ENCODE measurements around the gene CDS1.

The CDS1 gene

GRCh38 chr4:84631573-84631972 lies 48.6 kb downstream of the CDS1 start:
- H3K4me3 ChIP-seq (ENCODE audit: low read depth, low read length) = no peak overlapping the region
- TF ChIP-seq, protein P1, sequence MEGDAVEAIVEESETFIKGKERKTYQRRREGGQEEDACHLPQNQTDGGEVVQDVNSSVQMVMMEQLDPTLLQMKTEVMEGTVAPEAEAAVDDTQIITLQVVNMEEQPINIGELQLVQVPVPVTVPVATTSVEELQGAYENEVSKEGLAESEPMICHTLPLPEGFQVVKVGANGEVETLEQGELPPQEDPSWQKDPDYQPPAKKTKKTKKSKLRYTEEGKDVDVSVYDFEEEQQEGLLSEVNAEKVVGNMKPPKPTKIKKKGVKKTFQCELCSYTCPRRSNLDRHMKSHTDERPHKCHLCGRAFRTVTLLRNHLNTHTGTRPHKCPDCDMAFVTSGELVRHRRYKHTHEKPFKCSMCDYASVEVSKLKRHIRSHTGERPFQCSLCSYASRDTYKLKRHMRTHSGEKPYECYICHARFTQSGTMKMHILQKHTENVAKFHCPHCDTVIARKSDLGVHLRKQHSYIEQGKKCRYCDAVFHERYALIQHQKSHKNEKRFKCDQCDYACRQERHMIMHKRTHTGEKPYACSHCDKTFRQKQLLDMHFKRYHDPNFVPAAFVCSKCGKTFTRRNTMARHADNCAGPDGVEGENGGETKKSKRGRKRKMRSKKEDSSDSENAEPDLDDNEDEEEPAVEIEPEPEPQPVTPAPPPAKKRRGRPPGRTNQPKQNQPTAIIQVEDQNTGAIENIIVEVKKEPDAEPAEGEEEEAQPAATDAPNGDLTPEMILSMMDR (IDR thresholded peaks at IDR 0.05; ENCODE audit: insufficient read depth, low read depth, low read length, missing control alignments) = no peak
- DNase-seq (ENCODE audit: low read depth) = no peak

DNA sequence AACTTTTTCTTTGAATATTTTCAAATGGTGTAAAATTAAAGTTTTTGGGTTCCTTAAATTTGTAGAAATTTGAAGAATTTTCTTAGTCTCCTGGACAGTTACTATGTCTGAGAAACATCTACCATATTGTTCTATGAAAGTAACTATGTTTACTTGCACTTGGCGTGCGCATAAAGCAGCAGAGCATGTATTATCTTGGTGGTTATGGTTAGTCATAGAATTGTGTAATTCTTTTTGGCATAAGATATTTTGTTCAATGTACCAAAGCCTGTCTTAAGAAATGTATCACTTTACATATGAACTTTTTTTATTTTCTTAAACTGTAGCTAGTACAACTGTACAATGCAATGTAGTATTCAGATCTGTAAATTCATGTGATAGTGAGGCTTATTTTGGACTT lies 49.2 kb downstream of the CDS1 start:
- no peak overlapping the region for H3K4me3 ChIP-seq (ENCODE audit: low read depth, low read length)
- TF ChIP-seq, protein P1 (IDR thresholded peaks at IDR 0.05; ENCODE audit: insufficient read depth, low read depth, low read length, missing control alignments) = no peak
- no peak for DNase-seq (ENCODE audit: low read depth)

- no peak for DNase-seq (ENCODE audit: low read depth)
- no peak overlapping the region for H3K4me3 ChIP-seq (ENCODE audit: low read depth, low read length)
- TF ChIP-seq, protein P1 (IDR thresholded peaks at IDR 0.05; ENCODE audit: insufficient read depth, low read depth, low read length, missing control alignments) = no peak
Measured at GRCh38 chr4:84634961-84635360, 52.0 kb downstream of the CDS1 start.

DNA sequence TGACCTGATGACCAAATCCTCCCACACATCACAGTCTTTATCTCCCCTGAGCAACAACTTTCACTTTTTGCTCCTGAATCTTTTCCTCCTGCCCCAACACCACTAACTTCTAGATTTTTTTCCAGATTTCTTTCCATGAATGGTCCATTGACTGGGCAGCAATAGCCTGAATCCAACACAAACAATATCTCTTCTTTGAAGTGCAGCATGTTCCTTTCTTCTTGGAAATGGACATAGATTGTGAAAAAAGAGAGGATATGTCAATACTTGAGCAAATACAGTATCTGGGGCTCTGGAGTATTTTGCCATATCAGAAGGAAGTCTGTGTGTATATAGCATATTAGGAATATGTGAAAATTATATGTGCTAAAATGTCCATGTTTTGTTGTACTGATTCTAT lies 55.2 kb downstream of the CDS1 start:
- TF ChIP-seq, protein P1 (IDR thresholded peaks at IDR 0.05; ENCODE audit: insufficient read depth, low read depth, low read length, missing control alignments) = no peak

GRCh38 chr4:84639145-84639544 lies 56.2 kb downstream of the CDS1 start:
- TF ChIP-seq, protein P1 (IDR thresholded peaks at IDR 0.05; ENCODE audit: insufficient read depth, low read depth, low read length, missing control alignments) = no peak
- peak; percentile 5 for DNase-seq (ENCODE audit: low read depth)
- H3K4me3 ChIP-seq (ENCODE audit: low read depth, low read length) = no peak overlapping the region

More for the DNA sequence above, 55.2 kb downstream of the CDS1 start:
- H3K4me3 ChIP-seq (ENCODE audit: low read depth, low read length) = no peak overlapping the region
- no peak for DNase-seq (ENCODE audit: low read depth)

- DNase-seq (ENCODE audit: low read depth) = no peak
- TF ChIP-seq, protein P1 (IDR thresholded peaks at IDR 0.05; ENCODE audit: insufficient read depth, low read depth, low read length, missing control alignments) = no peak
Measured at GRCh38 chr4:84644087-84644486, 61.2 kb downstream of the CDS1 start.

GRCh38 chr4:84647312-84647884 lies 64.5 kb downstream of the CDS1 start:
- H3K4me3 ChIP-seq (ENCODE audit: low read depth, low read length) = no peak overlapping the region
- TF ChIP-seq, protein P1 (IDR thresholded peaks at IDR 0.05; ENCODE audit: insufficient read depth, low read depth, low read length, missing control alignments) = no peak
- DNase-seq (ENCODE audit: low read depth) = no peak

More at GRCh38 chr4:84644087-84644486, 61.2 kb downstream of the CDS1 start:
- no peak overlapping the region for H3K4me3 ChIP-seq (ENCODE audit: low read depth, low read length)

Data from GM12865 (cell line).